Uterus (tissue), 4 donors: ENCODE results near the gene ANXA9. TPM values are rescaled to one million over a fixed set of nuclear protein-coding genes. Genes with fewer than 3 reads are reported as not detected.

Experiments used
- DNase-seq, 2 donors: peaks; one replicate each; pipeline ENCODE4 v3.0.0-alpha.2; 2019 to 2020
- H3K27ac ChIP-seq, 2 donors: fragments of 200-600 bp; sonication (generic); 1 replicate in 1 of 2; 2 replicates in 1 of 2; pipeline ENCODE4 v1.5.1; 2016 to 2018
- H3K27me3 ChIP-seq, 2 donors: fragments of 200-600 bp; sonication (generic); one replicate each; pipeline ENCODE4 v1.5.1; 2018 to 2019; ENCODE audit warnings: control low read depth in 1 of 2
- H3K36me3 ChIP-seq, 2 donors: fragments of 200-600 bp; sonication (generic); one replicate each; pipeline ENCODE4 v1.5.1; 2019; ENCODE audit warnings: control low read depth in 1 of 2
- H3K4me1 ChIP-seq, 2 donors: fragments of 200-600 bp; sonication (generic); one replicate each; pipeline ENCODE4 v1.5.1; 2018 to 2019; ENCODE audit warnings: control low read depth in 1 of 2
- H3K4me3 ChIP-seq, 2 donors: fragments of 200-600 bp; sonication (generic); 1 replicate in 1 of 2; 2 replicates in 1 of 2; pipeline ENCODE4 v1.5.1; 2018 to 2019; ENCODE audit warnings: mild to moderate bottlenecking in 1 of 2
- H3K9me3 ChIP-seq, 2 donors: fragments of 200-600 bp; sonication (generic); one replicate each; pipeline ENCODE4 v1.5.1; 2019; ENCODE audit warnings: control low read depth in 1 of 2
- CTCF ChIP-seq, 4 experiments: fragments of 200-600 bp in 2 of 4; fragments of 450-650 bp in 2 of 4; sonication (generic) in 2 of 4; IDR thresholded peaks; one replicate each; pipeline ENCODE4 v1.5.1; 2016 to 2019; ENCODE audit warnings: antibody characterized with exemption in 4 of 4, mild to moderate bottlenecking in 2 of 4, moderate library complexity in 1 of 4
- POLR2A ChIP-seq, 2 donors: fragments of 450-650 bp; IDR thresholded peaks; one replicate each; pipeline ENCODE4 v1.6.1; 2016; ENCODE audit warnings: antibody characterized with exemption in 2 of 2, mild to moderate bottlenecking in 1 of 2, moderate library complexity in 1 of 2
- intact Hi-C: fragments of 100-400 bp; cut with DNase I; formaldehyde crosslinking; loops from one replicate; pipeline ENCODE4 v1.15.1; 2023; ENCODE audit warnings: low total_unique reads
- total RNA-seq, 4 donors: library from RNA; depleted of rRNA in 3 of 4; stranded (reverse); fragments of >200 nt in 3 of 4; gene quantifications; one replicate each; pipeline versions ENCODE4 v1.1.0 to v1.2.4, GENCODE V29; 2014 to 2023
- donor health status: DM: yes; HTN: yes; CAD: no.

The ANXA9 gene
- total RNA-seq, 4 donors from 2014 or later, result 2.3 to 54.3 (median 6.2) TPM

- Histone ChIP-seq H3K4me3 (no peak overlapping the region), H3K4me1 (peaks cover 0 to 8% of the 10 kb centered on the region in 2 donors), H3K27me3 (no peaks in the 10 kb centered on the region), H3K36me3 (no peaks in the 10 kb centered on the region), H3K9me3 (no peaks in the 10 kb centered on the region), H3K27ac (no peak overlapping the region)
- no peak for DNase-seq
- intact Hi-C loops, result no loop called here
- no peak for TF ChIP-seq POLR2A (IDR thresholded peaks at IDR 0.05)
- TF ChIP-seq CTCF (IDR thresholded peaks at IDR 0.05), result no peak
These were observed 16.1 kb upstream of the ANXA9 start for GRCh38 chr1:150966011-150966410.

- no peaks in the 10 kb centered on the region for H3K27me3 ChIP-seq
- no peak overlapping the region for H3K27ac ChIP-seq
- TF ChIP-seq CTCF (IDR thresholded peaks at IDR 0.05) (no peak), POLR2A (IDR thresholded peaks at IDR 0.05) (no peak)
- no peaks in the 10 kb centered on the region for H3K9me3 ChIP-seq
- peaks cover 8 to 26% of the 10 kb centered on the region in 2 donors for H3K4me1 ChIP-seq
- H3K36me3 ChIP-seq, result no peaks in the 10 kb centered on the region
- H3K4me3 ChIP-seq, result no peak overlapping the region
- intact Hi-C loops, result no loop called here
- no peak for DNase-seq
These were observed 14.2 kb upstream of the ANXA9 start for GRCh38 chr1:150967936-150968335.

GRCh38 chr1:150968491-150968890, 13.6 kb upstream of the ANXA9 start:
- H3K27ac ChIP-seq, result no peak overlapping the region
- intact Hi-C loops, result no loop called here
- H3K36me3 ChIP-seq, result no peaks in the 10 kb centered on the region
- no peaks in the 10 kb centered on the region for H3K9me3 ChIP-seq
- no peaks in the 10 kb centered on the region for H3K27me3 ChIP-seq
- H3K4me1 ChIP-seq, result peaks cover 8 to 31% of the 10 kb centered on the region in 2 donors
- no peak overlapping the region for H3K4me3 ChIP-seq
- no peak for DNase-seq
- no peak for TF ChIP-seq CTCF (IDR thresholded peaks at IDR 0.05)
- no peak for TF ChIP-seq POLR2A (IDR thresholded peaks at IDR 0.05)

DNA sequence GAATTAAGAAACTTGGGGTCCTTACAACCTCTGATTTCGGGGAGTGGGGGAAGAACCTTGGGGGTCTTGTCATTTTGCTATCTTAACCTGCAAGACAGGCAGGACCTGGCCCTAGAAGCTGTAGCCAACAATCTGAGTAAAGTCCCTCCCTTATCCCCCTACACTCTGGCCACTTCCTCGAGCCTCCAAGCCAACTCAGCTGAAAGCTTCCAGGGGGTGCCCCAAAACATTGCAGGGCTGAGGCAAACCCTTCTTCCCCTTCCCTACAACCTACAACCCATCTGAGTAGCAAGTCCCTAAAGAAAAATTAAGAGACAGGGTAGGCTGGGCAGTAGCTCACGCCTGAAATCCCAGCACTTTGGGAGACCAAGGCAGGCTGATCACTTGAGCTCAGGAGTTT, 12.5 kb upstream of the ANXA9 start:
- H3K27me3 ChIP-seq, result no peaks in the 10 kb centered on the region
- no peak overlapping the region for H3K27ac ChIP-seq
- H3K4me3 ChIP-seq, result no peak overlapping the region
- no peaks in the 10 kb centered on the region for H3K36me3 ChIP-seq
- intact Hi-C loops, result no loop called here
- DNase-seq, result no peak
- H3K9me3 ChIP-seq, result no peaks in the 10 kb centered on the region
- peaks cover 8 to 33% of the 10 kb centered on the region in 2 donors for H3K4me1 ChIP-seq
- TF ChIP-seq CTCF (IDR thresholded peaks at IDR 0.05), result no peak
- no peak for TF ChIP-seq POLR2A (IDR thresholded peaks at IDR 0.05)

DNA sequence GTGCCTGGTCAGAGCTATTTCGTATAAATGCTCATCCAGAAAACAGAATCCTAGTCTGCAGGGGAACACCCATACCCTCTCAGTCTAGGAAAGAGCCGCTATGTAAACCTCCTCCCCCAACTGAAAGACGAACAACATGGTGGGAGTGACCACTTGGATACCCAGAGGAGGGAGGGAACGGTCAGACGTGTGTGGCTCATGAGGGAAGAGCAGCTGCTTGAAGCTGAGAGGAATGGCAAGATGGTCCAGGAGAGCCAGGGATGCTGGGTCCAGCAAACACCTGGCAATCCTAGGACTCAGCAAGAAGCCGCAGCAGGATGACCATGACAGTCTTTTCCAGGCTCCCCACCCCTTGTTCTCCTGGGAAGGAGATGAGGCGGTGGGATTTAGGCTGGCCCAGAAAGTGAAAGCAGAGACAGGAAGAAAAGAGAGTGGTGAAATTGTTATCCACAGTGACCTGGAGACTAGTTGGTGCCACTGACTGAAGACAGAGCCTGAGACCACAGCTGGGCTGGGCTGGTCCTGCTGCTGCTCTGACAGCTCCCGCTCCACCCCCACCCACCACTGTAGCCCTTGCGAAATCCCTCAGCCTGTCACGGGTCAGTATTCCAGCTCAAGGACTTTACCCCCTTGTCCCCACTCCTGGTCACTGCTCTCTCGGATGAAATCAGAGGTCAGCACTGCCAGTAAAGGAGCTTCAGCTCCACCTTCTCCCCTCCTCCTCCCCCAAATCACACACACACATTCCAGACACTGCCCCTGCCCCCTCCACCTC, 11.1 kb upstream of the ANXA9 start:
- Histone ChIP-seq H3K36me3 (no peaks in the 10 kb centered on the region), H3K4me1 (peaks cover 8 to 33% of the 10 kb centered on the region in 2 donors), H3K9me3 (no peaks in the 10 kb centered on the region), H3K27me3 (no peaks in the 10 kb centered on the region), H3K4me3 (no peak overlapping the region), H3K27ac (peak overlapping the region; percentile 97)
- DNase-seq, result peak; percentile 78 to 79
- intact Hi-C loops, result no loop called here
- TF ChIP-seq POLR2A (IDR thresholded peaks at IDR 0.05) (no peak), CTCF (IDR thresholded peaks at IDR 0.05) (no peak)
